ENCODE results near the gene MKNK2. TPM values are rescaled to one million over a fixed set of nuclear protein-coding genes. Genes with fewer than 3 reads are reported as not detected.

The MKNK2 gene
- polyA plus RNA-seq, 1 of the 3 experiments (the other 2 are of a cell fraction), result 65.4 TPM

- Histone ChIP-seq H3K4me1 (ENCODE audit: control insufficient read depth in 1 of 2, insufficient read depth in 2 of 2, low read depth in 1 of 2, low read length in 1 of 2) (peaks cover 22 to 50% of the 10 kb centered on the region in 2 experiments; a peak in 3 of 4 replicates), H3K27ac (ENCODE audit: low read depth in 2 of 2, low read length in 1 of 2) (peak overlapping the region; percentile 28 to 76; a peak in 3 of 4 replicates), H3K79me2 (ENCODE audit: insufficient read depth) (peaks cover 45% of the 10 kb centered on the region), H3K4me3 (ENCODE audit: low read depth in 2 of 2, low read length in 1 of 2) (peak overlapping the region; percentile 90 to 94), H3K9ac (peak overlapping the region; percentile 82), H3K27me3 (ENCODE audit: insufficient read depth) (no peaks in the 10 kb centered on the region), H3K9me3 (no peaks in the 10 kb centered on the region), H3F3A (replicated peaks; ENCODE audit: insufficient read depth) (peaks cover 14% of the 10 kb centered on the region), H3K9me2 (no peaks in the 10 kb centered on the region), H3K36me3 (replicated peaks in 1 of 2; ENCODE audit: control insufficient read depth in 1 of 2, insufficient read depth in 2 of 2, low read length in 1 of 2) (peaks cover 0 to 18% of the 10 kb centered on the region in 2 experiments), H3K4me2 (peak overlapping the region; percentile 98), H2AFZ (ENCODE audit: low read depth) (no peak overlapping the region), H4K20me1 (ENCODE audit: insufficient read depth) (peaks cover 52% of the 10 kb centered on the region)
- no CpG with 5 or more reads among the region's 49 CpGs for WGBS (ENCODE audit: low lambda C conversion rate)
- peak; percentile 59 for DNase-seq
- TF ChIP-seq NRF1 (IDR thresholded peaks at IDR 0.05; ENCODE audit: low read depth, low read length), result no peak
- no peak for TF ChIP-seq NFIC (IDR thresholded peaks at IDR 0.05; ENCODE audit: borderline replicate concordance)
- TF ChIP-seq RFX5 (IDR thresholded peaks at IDR 0.05; ENCODE audit: low read length), result no peak
- TF ChIP-seq GABPA (IDR thresholded peaks at IDR 0.05; ENCODE audit: low read depth), result no peak
- TF ChIP-seq YY1 (IDR thresholded peaks at IDR 0.05; ENCODE audit: low read depth), result no peak
- no peak for TF ChIP-seq MAX (IDR thresholded peaks at IDR 0.05; ENCODE audit: low read depth)
- no peak for TF ChIP-seq TCF12 (IDR thresholded peaks at IDR 0.05)
- TF ChIP-seq MEF2A (IDR thresholded peaks at IDR 0.05; ENCODE audit: borderline replicate concordance, low read depth), result no peak
- no peak for TF ChIP-seq IRF3 (IDR thresholded peaks at IDR 0.05; ENCODE audit: low read depth, low read length)
- no peak for TF ChIP-seq SMC3 (IDR thresholded peaks at IDR 0.05; ENCODE audit: low read depth, low read length)
- no peak for TF ChIP-seq GATA2 (CRISPR knock-in tag; IDR thresholded peaks at IDR 0.05)
- TF ChIP-seq CTCF (IDR thresholded peaks at IDR 0.05), result no peak
- no peak for TF ChIP-seq EZH2phosphoT487 (IDR thresholded peaks at IDR 0.05; ENCODE audit: borderline replicate concordance, low read depth)
- TF ChIP-seq TEAD4 (IDR thresholded peaks at IDR 0.05; ENCODE audit: borderline replicate concordance, insufficient read depth), result no peak
- no peak for TF ChIP-seq FOSL2 (IDR thresholded peaks at IDR 0.05; ENCODE audit: borderline replicate concordance, low read depth)
- no peak for TF ChIP-seq PBX3 (IDR thresholded peaks at IDR 0.05)
- no peak for TF ChIP-seq RXRA (IDR thresholded peaks at IDR 0.05; ENCODE audit: borderline replicate concordance, low read depth)
- ChIA-PET POLR2A (interaction anchor here (0.6 to 1.6 kb wide), 3 partner anchors 8 to 30 kb away, joined by 3 to 9 read pairs (median 4); no protein-coding TSS in a partner anchor), CTCF (interaction anchor here (1.0 kb wide), 1 partner anchor 10 kb away, joined by 3 read pairs; no protein-coding TSS in a partner anchor)
Observed at GRCh38 chr19:2050349-2050990, 574 bp downstream of the MKNK2 start.
